ENCODE measurements around the gene PALLD. TPM values are rescaled to one million over a fixed set of nuclear protein-coding genes. Genes with fewer than 3 reads are reported as not detected.
"Not testable (repeated sequence)": the region's sequence is repeated elsewhere in the genome, so short reads cannot be mapped to it uniquely, and the experiment has no call there.

PALLD gene
- polyA plus RNA-seq (2013, experiment 1 of 2; ENCODE audit: insufficient read length), result 205 TPM
- polyA plus RNA-seq (2013, experiment 2 of 2; ENCODE audit: insufficient read length), result 206 TPM

DNA sequence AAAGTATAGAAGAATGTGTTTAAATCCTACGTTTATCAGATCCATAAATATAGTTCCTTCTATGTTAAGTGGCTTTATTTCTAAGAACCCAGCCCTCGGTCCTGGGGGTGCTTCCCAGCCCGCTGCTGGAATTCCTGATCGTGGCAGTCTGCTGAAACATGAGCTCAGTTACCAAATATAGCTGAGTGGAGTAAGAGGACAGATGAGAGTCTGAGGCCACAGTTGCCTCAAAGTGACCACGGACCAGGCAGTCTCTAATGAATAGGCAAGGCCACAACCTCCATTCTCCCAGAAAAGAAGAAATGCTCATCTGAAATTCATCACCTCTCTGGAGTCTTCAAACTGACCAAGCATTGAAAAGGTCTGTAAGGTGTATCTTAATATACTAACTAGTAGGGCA, at the start of gene PALLD:
PALLD (plus strand) TSS at position 219 of the 400 bp plus-strand sequence.
- DNase-seq, result peak; percentile 39

DNA sequence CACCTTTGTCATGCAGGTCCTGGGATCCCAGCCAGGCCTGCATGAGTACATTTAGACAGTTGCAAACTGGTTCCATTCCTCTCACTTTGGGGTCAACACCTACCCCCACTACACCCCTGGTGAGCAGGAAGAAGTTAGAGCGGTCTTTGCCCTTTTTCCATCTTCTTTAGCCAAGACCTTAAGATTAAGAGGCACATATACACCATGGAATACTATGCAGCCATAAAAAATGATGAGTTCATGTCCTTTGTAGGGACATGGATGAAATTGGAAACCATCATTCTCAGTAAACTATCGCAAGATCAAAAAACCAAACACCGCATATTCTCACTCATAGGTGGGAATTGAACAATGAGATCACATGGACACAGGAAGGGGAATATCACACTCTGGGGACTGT, 47.8 kb upstream of the PALLD start:
- not testable (repeated sequence) for DNase-seq

DNA sequence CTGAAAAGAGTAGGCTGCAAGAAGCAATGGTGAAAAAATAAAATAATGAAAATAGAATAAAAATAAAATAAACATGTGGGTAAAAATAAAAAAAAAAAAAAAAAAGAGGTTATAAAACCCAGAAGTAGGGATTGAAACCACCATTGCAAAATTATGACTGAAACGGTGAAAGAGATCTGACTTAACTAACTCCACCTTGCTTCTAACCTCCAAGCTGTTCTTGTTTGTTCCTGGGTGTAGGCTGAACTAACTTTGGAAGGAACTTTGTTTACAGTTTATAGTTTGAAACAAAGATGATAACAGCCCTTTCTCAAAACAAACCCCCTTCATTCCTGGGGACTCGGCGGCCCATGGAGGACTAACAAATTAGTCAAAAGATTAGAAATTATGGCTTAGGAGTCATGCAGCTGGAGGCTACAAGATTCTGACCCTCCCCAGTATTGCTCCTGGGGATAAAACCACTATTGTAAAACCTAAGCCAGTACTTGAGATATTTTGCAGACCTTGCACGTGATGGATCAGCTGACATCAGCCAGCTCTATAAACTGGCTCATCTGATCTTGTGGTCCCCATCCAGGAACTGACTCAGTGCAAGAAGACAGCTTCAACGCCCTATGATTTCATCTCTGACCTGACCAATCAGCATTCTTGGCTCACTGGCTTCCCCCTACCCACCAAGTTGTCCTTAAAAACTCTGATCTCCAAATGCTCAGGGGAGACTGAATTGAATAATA, 47.0 kb upstream of the PALLD start:
- peak; percentile 65 for DNase-seq

DNA sequence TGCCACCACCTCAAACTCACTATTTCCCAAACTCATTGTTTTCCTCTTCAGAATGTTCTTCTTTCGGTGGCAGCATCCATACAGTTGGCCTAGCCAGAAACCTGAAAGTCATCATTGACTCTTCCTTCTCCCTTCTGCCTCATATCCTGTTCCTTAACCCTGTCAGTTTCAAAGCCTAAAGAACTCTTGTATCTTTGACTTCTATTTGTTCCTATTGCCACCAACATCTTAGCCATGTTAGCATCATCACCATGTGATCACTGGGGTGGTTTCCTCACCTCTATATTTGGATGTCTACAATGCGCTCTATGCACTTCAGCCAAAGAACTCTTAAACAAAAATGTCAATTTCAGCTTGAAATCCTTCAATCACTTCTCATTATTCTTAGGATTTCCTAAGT, 45.5 kb upstream of the PALLD start:
- peak; percentile 4 for DNase-seq

DNA sequence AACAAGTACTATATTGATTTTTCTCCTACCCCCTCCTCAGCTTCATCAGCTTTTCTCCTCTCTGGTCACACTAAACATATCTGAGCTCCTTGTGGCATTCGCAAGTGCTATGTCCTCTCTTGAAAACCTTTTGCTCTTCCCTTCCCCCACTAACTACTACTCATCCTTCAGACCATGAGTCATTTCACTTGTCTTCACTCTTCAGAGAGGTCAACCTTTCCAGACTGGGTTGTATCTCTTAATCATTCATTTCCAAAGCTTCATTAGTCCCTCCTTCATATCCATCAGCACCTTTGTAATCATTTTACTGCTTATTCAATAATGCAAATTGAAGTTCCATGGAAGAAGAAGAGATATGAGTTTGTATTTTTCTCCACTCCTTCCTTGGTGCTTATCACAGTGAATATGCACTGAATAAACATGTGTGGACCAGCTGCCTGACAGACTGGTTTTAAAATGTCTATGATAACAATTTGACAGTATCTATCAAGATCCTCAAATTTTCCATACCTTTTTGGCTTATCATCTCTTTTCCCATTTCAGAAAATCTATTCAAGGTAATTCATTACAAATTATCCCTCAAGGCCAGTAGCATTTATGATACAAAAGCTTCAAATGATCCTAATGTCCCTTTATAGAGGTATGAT, 45.0 kb upstream of the PALLD start:
- DNase-seq, result peak; percentile 77

DNA sequence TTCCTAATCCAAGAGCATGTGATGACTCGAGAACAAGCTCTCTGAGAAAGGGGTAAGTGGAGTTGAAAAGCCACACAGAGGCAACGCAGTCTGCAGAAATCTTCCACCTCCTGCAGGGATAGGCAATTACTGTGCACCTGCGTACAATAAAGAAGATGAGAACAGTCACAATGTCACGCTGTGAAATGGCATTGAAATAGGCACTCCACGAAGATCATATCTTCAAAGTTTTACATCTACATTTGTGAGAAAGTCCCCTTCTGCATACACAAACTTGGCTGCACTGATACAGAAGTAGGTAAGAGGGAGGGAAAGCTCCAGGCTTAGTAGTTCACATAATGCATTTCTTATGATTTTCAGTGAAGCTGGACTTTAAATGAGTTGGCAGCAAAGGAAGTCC, 43.7 kb upstream of the PALLD start:
- no peak for DNase-seq

DNA sequence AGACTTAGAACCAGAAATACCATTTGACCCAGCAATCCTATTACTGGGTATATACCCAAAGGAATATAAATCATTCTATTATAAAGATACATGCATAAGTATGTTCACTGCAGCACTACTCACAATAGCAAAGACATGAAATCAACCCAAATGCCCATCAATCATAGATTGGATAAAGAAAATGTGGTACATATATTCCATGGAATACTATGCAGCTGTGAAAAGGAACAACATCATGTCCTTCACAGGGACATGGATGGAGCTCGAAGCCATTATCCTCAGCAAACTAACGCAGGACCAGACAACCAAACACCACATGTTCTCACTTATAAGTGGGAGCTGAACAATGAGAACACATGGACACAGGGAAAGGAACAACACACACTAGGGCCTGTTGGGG, 38.6 kb upstream of the PALLD start:
- DNase-seq, result not testable (repeated sequence)

DNA sequence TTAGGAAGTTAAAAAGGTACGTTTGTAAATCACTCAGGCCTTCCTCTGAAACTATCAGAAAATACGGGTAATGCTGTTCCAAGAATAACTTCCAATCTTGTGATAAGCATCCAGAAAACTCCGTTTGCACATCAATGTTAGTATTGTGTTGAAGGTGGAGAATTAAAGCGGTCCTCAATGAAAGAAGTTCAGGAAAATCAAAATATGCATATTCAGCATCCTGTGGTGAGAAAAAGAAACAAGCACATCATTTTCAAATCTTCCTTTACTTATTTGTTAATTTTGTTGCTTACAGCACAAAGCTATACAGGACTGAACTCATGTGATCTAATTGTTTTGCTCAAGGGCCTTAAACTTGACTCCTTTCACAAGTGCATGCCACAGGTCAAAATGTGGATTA, 35.0 kb upstream of the PALLD start:
- no peak for DNase-seq

DNA sequence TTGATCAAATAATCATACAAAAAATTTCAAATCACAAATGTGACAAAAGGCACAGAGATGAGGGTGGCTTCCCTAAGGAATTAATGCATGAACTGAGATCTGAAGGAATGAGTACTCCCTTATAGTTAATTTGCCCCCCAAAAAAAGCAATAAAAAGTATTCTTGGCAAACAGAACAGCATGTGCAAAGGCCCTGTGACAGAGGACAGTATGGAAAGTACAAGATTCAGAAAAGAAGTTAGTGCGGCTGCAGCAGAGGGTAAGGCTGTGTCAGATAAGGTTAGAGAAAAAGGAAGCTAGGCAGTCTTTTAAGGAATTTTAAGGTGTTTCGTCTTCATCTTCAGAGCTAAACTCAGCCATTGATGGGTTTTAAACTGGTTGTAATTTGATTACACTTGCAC, 23.9 kb upstream of the PALLD start:
- DNase-seq, result no peak

DNA sequence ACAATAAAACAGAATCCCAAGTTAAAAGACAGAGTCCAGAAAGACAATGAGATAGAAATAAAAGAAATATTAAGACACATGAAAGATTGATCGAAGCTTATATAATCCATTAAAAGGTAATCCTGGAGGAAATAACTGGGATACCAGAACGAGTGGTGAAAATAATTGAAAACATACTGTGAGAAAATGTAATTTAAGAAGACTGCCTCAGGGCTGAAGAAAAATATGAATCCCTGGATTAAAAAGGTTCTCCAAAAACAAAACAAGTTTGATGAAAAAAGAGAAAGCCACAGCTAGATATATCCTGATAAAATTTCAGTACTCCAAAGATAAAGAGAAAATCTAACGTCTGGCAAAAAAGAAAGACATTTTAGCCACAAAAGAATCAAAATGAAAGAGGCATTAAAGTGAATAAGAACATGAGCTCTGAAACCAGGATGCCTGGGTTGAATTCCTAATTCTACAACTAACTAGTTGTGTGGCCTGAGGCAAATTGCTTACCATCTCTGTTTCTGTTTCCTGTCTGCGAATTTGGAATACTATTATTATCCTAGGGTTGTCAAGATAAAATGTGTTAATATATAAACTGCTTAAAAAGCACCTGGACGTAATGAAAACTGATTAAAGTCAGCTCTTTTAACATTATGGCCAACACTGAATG, 22.1 kb upstream of the PALLD start:
- DNase-seq, result no peak

DNA sequence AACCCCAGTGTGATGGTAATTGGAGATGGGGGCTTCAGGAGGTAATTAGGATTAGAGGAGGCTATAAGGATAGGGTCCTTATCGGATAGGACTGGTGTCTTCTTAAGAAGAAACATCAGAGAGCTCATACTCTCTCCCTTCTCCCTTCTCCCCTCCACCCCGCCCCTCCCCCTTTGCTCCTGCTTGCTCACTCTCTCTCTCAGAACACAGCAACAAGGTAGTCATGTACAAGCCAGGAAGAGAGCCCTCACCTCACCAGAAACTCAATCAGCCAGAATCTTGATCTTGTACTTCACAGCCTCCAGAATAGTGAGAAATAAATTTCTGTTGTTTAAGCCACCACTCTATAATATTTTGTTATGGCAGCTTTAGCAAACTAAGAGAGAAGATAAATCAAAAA, 21.1 kb upstream of the PALLD start:
- DNase-seq, result no peak

DNA sequence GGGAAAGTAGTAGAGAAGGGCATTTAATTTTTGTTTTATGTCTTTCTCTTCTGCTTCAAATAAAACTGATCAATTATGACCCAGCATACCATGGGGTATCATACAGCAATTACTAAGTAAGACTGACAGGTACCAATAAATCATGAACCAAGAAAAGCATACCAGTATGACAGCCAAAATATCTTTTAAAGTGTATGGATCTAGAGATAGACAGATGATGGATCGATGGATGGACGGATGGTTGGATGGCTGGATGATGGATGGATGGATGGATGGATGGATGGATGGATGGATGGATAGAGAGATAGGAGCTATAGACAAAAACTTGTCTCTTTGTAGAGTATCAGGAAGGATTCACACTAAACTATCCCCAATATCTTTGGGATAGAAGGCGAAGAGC, 18.0 kb upstream of the PALLD start:
- no peak for DNase-seq

DNA sequence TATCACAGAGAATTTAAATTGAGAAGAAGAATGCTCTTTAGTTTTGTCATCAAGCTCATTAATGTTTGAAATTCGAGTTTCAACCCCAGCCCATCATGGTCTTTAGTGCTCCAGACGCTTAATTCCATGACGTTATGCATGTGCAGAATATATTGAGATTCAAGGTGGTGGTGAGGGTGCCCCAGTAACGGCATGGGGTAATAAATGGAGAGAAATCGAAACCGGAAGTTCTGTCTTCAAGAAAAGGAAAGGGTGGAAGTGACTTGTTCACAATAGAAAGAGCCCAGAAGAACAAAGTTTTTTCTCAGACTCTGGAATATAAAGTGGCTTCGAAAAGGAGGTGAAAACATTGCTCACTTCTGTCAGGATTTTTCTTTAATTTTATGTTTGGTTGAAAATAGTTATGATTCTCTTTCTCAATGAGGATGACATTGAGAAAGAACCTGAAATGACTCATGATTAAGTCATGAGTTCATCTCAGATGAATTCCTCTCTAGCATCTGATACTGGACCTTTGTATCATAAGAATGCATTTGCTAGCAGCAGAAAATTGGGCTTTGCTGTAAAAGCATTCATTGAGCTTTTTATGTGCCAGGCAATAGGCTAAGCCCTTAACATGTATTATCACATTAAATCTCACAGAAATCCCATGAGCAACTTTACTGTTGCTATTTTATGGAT, 15.8 kb upstream of the PALLD start:
- DNase-seq, result peak; percentile 81

DNA sequence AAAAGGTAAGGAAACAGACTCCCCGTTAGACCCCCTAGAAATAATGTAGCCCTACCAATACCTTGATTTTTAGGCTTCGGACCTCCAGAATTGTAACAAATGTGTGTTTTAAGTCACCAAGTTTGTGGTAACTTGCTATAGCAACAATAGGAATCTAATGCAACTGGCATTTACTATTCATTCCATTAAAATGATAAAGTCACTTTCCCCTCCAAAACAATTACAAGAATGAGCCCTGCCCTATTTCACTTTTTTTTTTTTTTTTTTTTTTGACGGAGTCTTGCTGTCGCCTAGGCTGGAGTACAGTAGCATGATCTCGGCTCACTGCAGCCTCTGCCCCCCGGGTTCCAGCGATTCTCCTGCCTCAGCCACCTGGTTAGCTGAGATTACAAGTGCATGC, 13.0 kb upstream of the PALLD start:
- peak; percentile 79 for DNase-seq

DNA sequence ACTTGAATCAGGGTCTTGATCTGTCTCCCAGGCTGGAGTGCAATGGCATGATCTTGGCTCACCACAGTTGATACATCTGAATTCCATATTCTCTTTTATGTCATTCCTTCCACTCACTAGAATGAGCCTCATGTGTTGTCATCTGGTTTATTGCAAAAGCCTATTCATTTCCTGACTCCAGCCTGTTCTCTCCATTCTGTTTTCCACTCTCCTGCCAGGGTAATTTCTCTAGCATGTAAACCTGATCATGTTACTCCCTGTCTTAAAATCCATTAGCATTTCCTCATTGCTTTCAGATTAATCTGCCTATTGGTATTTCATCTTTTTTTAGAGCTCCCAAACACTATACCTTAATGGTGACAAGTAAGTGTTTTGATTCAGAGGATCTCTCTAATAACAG, 12.2 kb upstream of the PALLD start:
- peak; percentile 93 for DNase-seq

DNA sequence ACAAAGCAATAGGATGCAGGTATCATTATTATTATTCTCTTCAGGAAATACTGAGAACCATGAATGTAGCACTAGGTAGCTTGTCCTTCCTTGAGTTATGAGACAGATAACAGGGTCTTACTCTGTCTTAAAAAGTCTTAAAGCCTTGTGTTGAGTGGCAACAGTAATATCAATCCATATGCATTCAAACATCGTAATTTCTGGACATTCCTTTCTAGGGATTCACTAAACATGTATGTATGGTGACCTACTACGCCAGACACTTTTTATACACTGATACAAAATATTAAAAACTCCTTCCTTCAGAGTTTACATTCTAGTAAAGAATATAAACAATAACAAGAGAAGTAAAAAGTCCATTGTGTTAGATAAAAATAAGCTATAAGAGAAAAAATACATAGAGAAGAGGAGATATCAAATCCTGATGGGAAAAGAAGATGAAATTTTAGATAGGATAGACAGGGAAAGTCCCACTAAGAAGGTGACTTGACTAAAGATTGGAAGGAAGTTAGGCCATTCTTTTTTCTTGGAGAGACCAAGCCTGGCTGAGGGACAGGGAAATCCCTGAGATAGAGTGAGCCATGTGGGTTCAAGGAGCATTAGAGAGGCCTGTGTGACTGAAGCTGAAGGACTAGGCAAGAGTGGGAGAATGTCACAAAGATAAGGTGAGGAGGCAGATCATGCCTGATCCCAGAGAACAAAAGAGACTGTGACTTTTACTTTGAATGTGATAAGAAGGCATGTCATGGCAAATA, 11.5 kb upstream of the PALLD start:
- DNase-seq, result no peak

DNA sequence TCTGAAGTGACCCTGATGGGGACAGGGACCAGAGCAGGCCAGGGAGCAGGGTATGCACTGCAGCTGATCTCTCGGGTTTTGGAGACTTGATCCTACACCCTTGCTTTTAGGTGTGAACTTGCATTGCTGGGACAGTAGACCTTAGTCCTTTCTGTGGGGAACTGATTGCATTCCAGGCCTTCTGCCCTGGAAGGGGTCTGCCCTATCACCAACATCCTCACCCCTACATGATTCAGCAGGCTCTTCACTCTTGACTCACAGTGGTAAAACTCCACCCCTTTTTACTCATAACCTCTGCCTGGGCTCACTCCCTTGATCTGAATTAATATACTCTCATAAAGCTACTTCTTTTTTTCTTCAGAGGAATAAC, 10.0 kb upstream of the PALLD start:
- peak; percentile 74 for DNase-seq

DNA sequence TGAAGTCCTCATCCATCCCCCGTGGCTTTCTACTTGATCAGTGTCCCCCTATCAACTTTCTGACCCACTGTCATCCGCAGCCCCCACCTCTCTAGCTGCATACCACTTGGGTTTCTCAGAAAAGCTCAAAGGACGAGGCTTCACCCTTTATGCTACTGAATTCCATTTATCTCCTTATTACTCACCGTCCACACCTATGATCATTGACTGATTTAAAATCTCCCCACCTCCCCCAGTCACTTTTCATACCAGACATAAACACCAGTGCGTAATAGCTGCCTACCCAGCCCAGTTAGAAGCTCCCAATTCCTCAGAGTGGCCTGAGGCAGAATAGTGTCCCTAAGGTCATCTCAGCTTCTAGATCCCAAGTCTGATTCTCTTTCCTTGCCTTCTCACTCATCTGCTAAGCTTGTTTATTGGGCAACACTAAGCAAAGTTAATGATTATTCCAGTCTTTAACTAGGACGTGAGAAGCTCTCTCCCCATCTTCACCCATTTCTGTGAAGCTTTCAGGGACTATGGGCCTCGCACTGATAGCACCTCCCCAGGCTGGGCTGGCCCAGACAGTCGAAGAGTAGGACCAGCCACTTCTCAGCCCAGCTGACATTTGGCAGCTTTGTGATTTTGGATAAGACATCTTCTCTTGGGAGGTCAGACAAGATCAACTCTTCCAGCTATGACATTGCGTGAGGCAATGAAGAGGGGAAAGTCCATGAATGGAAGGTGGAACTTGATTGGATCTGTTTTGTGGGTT, 9.4 kb upstream of the PALLD start:
- DNase-seq, result peak; percentile 52

DNA sequence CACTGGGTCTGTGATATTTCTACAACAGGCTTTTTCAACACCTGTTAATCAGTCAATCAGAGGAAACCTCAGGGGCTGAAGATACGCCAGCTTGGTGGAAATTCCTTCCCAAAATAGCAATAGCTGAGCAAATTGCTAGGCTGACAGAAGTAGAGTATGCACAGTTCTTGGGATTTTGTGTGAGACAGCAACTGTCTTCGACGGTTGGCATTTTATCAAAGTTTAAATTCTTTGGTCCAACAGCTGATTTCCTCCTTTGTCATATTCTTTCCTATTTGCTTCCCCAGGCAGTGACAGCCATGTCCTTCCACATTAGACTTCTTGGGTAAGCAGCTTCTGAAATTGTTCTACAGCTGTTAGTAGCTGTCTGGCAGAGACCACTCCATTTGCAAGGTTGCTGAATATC, 8.0 kb upstream of the PALLD start:
- no peak for DNase-seq

DNA sequence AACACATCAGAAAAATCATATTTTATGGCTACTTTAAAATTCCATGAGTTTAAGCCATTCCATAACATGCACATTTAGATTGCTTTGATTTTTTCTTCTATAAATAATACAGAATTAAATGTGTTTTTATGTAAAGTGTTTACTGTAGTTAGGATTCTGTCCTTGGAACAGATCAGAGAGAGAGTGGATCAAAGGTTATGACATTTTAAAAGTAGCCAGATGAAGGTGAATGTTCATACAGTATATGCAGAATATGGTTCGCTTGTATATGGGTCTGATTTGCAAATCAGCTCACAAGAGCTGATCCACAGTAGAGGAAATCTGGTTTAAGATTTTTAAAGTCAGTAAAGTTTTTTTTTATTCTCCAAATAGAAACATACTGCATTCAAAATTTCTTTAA, 7.2 kb upstream of the PALLD start:
- DNase-seq, result no peak

DNA sequence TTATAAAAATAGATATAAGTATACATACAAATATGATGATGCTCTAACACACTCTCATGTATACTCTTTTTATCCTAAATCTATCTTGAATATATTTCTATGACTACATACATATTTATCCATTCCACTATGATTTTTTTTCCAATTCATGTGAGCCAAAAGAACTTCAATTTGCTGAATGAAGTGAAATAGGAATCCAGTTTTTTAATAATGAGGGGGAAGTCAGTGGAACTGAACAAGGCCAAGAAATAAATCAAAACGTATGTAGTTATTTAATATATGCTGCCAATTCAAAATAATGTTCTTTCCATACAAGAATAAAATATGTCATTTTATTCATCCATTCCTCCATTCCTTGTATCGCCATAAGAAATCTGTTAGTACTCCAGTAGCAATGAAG, 6.1 kb upstream of the PALLD start:
- no peak for DNase-seq

DNA sequence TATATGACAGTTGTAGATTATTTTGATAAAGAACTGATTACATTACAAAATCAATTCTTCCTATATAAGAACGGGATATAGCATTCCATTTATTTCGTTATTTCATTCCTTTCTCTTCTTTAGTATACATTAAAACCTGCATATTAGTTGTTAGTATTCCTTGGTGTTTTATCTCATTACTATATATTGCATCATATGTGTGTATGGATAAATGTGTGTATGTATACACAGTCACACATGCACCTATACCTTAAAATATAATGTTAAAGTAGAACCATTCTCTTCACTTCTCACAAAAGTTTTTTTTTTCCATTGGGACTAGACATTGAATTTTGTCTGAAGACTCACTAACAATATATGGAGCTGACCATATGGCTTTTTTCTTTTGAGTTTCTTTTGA, 5.3 kb upstream of the PALLD start:
- no peak for DNase-seq

Measured in fibroblast of skin of abdomen (primary cell).